ENCODE data around the gene SUCNR1. TPM values are rescaled to one million over a fixed set of nuclear protein-coding genes. Genes with fewer than 3 reads are reported as not detected.

Gene SUCNR1
- total RNA-seq, 1 experiment from 2014 or later = not detected

GRCh38 chr3:151866711-151867410 is 6.6 kb upstream of the SUCNR1 start:
- Histone ChIP-seq H4K20me1 (ENCODE audit: control insufficient read depth, insufficient read depth, insufficient read length) (no peaks in the 10 kb centered on the region), H2BK5ac (ENCODE audit: insufficient read length, low read length) (no peak overlapping the region), H3K14ac (ENCODE audit: insufficient read depth, low read length) (no peak overlapping the region), H3K79me1 (ENCODE audit: insufficient read depth, low read depth, low read length, poor library complexity, severe bottlenecking) (no peaks in the 10 kb centered on the region), H4K5ac (ENCODE audit: insufficient read length, low read depth, low read length) (no peak overlapping the region), H2BK120ac (ENCODE audit: low read depth, low read length, poor library complexity, severe bottlenecking) (no peak overlapping the region), H3K27me3 (ENCODE audit: insufficient read depth, low read length) (no peaks in the 10 kb centered on the region), H2BK15ac (ENCODE audit: low read depth, low read length) (no peak overlapping the region), H4K91ac (ENCODE audit: insufficient read length, low read depth, low read length) (no peak overlapping the region), H3K18ac (ENCODE audit: insufficient read length, low read depth, low read length) (no peak overlapping the region), H2AK5ac (ENCODE audit: insufficient read length, low read length) (no peak overlapping the region), H3K9me3 (ENCODE audit: control insufficient read depth, low read depth, low read length) (no peaks in the 10 kb centered on the region), H3T11ph (ENCODE audit: low read length) (no peak overlapping the region), H2AFZ (ENCODE audit: low read length) (no peak overlapping the region), H3K56ac (ENCODE audit: insufficient read length, low read depth, low read length) (no peak overlapping the region), H3K4me2 (ENCODE audit: insufficient read depth, insufficient read length, low read length) (no peak overlapping the region), H3K4ac (ENCODE audit: low read depth, low read length) (no peak overlapping the region), H3K9ac (ENCODE audit: extremely low read depth, insufficient read length, low read length) (no peak overlapping the region), H3K23ac (ENCODE audit: insufficient read length, low read depth, low read length) (no peak overlapping the region), H2BK20ac (ENCODE audit: low read depth, low read length, poor library complexity, severe bottlenecking) (no peak overlapping the region), H3K4me1 (ENCODE audit: insufficient read depth, low read length) (no peaks in the 10 kb centered on the region), H3K79me2 (ENCODE audit: insufficient read depth, low read length) (no peaks in the 10 kb centered on the region), H3K23me2 (ENCODE audit: insufficient read length, low read depth, low read length, poor library complexity, severe bottlenecking) (no peaks in the 10 kb centered on the region), H3K27ac (ENCODE audit: insufficient read length, low read depth, low read length) (no peak overlapping the region), H2BK12ac (ENCODE audit: insufficient read length, low read depth, low read length) (no peak overlapping the region), H4K8ac (replicated peaks; ENCODE audit: insufficient read length, low read depth, low read length) (no peak overlapping the region)
- Mint-ChIP-seq H3K27me3 (ENCODE audit: low read depth) (no peaks in the 10 kb centered on the region), H3K4me1 (peaks cover 0 to 2% of the 10 kb centered on the region in 2 experiments; a peak in 1 of 4 replicates), H3K4me3 (no peak overlapping the region), H3K36me3 (ENCODE audit: insufficient read depth in 1 of 3, low read depth in 3 of 3) (no peaks in the 10 kb centered on the region), H3K27ac (no peak overlapping the region), H3K9me3 (no peaks in the 10 kb centered on the region)
- no peak for DNase-seq
- WGBS (ENCODE audit: extremely low coverage, insufficient read length, low lambda C conversion rate) = no CpG with 5 or more reads among the region's 4 CpGs
- TF ChIP-seq, protein P1, sequence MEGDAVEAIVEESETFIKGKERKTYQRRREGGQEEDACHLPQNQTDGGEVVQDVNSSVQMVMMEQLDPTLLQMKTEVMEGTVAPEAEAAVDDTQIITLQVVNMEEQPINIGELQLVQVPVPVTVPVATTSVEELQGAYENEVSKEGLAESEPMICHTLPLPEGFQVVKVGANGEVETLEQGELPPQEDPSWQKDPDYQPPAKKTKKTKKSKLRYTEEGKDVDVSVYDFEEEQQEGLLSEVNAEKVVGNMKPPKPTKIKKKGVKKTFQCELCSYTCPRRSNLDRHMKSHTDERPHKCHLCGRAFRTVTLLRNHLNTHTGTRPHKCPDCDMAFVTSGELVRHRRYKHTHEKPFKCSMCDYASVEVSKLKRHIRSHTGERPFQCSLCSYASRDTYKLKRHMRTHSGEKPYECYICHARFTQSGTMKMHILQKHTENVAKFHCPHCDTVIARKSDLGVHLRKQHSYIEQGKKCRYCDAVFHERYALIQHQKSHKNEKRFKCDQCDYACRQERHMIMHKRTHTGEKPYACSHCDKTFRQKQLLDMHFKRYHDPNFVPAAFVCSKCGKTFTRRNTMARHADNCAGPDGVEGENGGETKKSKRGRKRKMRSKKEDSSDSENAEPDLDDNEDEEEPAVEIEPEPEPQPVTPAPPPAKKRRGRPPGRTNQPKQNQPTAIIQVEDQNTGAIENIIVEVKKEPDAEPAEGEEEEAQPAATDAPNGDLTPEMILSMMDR (conservative IDR thresholded peaks at IDR 0.05) = no peak

Measured in H9 (cell line).